OCI-M2 (cell line): Measurements from ENCODE around the gene TSHZ1.

Experiments used
- DNase-seq: peaks from one replicate; lab custom pipeline; 2025; ENCODE audit not compliant: unreplicated experiment; lab: John Stamatoyannopoulos, UW

TSHZ1 gene

DNA sequence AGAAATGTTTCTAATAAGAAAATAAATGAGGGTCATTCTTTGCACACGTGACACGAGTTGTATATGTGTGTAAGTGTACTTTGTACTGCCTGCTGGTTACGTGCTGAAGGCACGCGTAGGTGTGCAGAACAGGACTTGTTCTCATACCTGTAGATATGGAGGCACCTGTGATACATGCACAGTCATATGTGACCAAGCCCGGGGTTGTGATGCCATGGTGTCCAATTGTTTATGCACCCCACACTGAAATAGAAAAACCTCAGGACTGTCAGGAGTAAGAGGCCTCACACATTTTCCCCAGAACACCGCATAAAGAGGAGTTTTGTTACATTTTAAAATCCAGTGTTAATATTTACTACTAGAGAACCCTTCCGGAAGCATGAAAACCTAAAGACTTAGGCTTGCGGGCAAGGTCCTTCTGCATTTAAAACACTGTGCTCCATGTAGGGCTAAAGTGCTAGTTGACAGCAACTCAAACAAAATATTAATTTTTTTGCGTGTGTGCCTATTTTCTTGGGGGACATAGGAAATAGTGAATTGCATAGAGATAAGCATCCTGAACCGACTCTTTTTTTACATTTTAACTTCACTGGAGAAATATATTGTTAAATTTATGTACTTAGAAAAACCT lies 9.3 kb downstream of the TSHZ1 start:
- DNase-seq, result no peak

DNA sequence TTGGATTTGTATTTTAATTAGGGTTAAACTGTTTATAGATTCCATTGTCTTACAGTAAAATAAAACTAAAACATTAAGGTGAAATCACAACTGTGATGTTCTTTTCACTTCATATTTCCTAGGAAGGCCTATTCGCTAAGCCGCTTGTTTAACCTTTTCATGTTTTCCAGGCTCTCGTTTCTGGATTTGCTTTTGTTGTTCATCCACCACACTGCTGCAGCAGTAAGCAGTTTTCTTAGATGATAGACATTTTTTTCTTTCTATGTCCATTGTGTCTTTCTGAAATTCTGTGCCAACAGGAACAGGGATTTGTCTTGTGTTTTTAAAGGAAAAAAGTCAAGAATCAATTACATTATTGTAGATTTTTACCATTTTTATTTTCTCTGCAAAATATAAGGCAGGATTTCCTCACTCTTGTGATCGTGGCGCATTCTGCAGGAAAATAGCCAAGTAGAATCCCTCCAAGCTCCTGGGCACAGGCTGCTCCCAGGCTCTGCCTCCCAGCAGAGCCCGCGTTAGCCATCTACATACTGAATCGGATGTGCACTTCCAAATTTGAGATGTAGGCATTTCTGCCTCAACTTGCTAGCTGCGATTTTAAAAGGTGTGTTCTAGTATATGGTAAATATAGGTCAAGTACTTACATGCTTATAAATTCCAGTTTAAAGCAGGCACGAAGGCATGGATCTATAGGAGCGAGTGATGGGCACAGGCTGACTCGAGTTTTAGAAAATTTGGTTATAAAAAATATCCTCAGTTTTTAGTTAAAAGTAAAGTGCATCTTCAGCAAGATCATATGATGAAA lies 10.2 kb downstream of the TSHZ1 start:
- DNase-seq, result no peak

DNA sequence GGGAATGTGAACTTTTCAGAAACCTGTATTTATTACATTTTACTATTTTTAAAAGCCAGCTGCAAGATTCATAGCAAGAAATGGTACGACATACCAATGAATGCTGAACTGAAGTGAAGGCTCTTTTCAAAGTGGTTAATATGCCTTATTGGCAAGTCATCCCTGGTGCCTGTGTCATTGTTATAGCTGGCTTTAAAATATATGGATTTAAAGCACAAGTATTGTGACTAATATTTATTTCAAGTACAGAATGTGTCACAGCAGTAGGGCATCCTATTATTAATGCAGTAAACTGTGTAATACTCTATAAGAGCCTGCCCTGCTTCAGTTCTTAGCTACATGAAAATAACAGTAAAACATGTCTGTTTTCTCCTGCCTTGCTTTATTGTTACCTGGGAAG lies 10.8 kb downstream of the TSHZ1 start:
- no peak for DNase-seq

DNA sequence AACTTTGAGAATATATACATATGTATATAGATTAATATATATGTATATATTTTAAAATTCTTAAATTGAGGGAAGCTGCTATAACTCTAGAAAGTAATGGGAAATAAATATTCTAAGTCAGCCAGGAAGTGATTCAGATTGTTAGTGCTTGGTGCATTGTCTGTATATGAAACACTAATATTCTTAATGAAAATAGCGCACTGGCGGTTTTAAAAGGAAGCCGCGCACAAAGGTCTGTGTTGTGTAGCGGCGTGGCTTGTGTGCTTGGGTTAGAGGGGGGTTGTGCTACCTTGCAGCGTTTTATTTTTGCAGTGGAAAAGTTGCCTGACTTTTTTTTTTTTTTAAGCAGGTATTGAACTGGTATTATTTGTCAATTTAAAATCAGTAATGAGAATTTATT lies 11.3 kb downstream of the TSHZ1 start:
- no peak for DNase-seq

DNA sequence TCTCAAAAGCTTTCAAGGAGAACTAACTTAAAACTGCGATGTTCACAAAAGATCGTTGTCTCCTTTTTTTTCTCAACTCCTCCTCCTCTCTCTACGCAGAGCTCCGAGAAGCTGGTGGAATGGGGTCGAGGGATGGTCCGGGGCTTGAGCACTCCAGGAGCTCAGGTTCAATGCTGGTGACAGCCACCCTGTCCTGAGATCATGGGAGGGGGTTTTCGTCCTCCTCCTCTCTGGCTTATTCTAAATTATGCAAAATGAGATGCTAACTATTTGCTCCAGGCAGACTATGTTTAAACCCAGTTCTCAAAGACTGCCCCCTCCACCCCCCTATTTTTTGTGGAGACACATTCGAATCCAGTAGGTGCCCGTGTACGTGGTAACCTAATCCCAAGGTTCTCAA lies 11.8 kb downstream of the TSHZ1 start:
- no peak for DNase-seq

DNA sequence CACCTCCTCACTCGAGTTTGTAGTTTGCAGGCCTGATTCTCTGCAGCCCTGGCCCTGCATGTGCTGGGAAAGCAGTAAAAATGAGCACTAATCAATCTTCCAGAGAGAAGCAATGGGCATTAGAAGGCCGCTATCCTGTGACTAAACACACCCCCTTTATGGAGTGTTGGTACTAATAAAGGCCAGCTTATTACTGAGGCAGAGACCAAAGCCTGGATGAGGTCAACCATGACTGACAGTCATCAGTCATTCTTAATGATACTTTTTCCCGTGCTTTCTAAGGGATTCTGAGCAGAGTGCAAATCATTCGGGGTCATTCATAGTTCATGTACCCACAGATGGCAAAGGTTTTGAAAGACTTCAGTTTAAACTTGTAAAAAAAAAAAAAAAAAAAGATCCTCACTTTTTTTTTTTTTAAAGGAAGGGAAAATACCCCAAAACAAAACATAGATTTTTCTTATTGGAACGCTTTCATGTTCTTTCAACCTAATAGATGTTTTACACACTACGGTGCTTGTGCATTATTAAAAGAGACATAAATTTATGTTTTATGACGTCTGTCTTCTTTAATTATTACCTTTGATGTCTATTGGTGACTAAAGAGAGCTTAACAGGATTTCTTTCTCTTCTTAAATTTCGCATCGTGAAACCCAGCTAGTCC lies 13.2 kb downstream of the TSHZ1 start:
- DNase-seq, result no peak

DNA sequence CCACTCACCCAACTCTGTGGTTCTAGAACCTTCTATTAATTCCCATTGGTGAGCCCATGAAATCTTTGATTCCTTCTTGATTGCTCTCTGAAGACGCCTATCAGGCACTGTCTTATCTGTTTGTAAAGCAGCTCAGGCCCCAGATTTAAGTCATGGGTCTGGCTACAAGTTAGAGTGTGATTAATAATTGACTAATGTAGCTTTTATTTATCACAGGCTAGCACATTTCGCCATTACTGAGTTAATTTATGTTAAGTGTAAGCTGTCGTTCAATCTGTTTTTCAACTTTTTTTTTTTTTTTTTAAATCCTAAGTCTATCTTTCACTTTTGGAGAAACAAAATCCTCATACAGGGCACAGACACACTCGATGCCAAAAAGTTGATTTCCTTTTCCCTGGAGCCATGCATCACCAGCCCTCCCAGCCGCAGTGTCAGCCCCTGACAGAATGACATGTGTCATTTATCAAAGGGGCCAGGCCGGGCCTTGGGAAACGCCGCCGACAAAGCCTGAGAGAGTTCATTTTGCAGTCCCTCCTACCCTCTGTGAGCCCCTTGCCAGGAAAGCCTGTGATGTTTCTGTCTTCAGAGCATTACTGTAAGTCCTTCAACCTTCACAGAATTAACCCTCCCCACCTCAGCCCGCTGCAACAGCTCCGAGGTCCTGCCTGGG lies 15.8 kb downstream of the TSHZ1 start:
- no peak for DNase-seq

DNA sequence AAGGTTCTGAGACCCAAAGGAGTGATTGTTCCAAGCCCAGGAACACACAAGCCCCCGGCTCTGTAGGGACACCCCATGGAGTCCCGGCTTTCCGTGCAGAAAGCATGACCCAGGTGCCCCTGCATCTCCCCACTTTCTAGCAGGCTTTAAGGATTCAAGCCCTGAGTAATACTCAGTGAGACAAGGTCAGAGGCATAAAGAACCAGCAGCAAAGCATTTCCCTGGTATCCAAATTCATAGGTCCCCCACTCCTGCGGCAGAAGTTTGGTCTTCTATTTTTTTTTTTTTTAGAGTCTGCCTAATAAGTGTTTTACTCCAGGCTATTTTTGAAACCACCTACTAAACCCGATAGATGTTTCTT lies 16.3 kb downstream of the TSHZ1 start:
- DNase-seq, result no peak

DNA sequence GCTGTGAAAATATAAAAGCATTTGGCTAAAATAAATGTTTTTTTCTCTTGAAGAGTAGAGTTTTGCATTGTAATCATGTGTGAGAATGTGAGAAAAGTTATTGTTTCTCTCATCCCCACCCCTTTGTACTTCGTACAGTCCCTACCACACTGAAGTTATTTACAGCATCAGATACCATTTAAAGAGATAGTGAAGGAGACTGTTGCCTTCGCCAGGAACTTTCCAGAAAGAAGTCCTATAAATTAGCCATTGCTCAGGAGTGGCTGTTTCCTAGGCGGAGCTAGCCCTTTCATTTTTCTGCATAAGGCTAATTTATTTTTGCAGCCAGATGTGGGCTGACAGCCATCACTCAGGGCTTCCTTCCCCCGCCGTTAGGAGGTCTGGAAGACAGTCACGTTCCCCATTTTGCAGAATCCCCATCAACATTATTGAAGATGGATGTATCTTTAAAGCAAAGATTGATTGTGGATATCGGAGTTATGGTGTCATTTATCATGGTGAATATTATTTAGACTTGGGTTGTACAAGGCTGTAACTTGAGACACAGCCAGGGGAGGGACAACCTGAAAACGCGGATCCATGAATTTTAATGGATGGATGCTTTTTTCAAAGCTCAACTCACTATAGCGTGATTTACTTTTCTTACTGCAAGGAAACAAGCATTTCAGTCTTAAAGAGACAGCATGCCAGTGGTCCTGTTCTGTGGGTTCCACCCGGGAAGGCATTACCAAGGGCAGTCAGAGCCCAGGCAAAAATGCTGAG lies 17.1 kb downstream of the TSHZ1 start:
- DNase-seq, result no peak

DNA sequence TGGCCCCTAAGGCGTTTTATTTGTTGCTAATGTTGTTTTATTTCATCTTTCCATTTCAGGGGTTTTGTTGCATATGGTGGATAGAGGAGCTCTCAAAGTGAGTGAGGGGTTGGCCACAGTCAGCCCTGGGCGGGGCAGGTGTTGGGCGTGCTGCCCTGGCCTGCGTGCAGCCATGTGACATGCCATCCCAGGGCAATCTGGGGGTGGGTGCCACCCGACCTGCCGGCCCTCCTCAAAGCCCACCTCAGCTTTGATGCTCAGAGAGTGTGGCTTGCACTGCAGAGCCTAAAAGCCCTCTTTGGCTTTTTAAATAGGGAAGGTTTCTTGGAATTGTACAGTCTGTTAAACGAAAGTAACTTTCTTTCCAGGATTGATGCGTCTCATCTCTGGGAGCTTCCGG lies 18.4 kb downstream of the TSHZ1 start:
- no peak for DNase-seq

DNA sequence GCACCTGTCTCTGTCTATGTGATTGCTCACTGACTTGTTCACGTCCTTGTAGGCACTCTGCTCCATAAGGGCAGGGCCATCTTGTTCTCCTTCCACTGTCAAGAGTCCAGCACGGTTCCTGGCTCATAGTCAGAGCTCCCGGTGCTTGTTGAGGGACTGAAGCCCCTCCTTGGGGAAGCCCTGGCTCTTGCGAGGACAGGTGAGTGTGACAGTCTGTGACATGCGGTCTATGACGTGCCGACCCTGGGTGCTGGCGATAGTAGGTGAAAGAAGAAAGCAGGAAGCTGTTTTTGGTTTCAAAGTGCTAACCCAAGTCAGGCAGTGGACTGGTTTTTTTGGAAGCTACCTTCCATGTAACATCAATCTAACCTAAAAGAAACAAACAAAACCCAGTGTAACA lies 18.8 kb downstream of the TSHZ1 start:
- DNase-seq, result no peak

DNA sequence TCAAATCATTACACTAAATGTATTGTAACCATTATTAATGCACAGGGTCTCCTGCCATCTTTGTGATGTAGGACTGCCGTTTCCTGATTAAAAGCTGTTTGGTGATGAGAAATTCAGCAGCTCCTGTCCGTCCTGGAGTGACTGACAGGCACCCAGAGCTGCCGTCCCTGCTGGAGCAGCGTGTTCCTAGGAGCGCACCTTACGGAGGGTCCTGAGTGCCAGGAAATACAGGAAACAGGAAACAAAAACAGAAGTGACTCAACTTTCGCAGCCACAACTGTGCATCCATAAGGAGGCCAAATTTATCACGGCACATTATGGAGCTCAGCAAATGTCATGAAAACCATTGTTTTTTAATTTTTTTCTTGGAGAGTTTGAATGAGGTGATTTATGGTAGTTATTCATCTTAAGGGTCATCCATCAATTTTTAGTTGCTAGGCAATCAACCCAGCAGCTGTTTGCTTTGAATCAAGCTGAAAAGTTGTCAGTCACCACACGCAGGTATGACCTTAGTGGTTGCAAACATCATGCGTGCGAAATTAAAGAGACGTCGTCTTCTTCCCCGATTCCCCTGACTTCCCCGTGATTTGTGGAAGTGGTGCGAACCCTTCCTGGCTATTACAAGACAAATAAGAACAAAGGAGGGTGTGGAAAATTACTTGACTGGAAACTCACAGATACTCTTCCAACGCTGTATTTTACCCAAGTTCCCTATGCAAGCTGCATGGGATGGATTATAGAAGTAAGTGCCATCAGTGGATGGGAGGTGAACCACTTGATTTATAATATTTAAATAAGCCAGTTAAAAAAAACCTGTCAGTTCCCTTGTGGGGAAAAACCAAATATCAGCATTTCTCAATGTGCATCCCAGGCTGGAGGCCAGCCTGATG lies 19.8 kb downstream of the TSHZ1 start:
- no peak for DNase-seq

DNA sequence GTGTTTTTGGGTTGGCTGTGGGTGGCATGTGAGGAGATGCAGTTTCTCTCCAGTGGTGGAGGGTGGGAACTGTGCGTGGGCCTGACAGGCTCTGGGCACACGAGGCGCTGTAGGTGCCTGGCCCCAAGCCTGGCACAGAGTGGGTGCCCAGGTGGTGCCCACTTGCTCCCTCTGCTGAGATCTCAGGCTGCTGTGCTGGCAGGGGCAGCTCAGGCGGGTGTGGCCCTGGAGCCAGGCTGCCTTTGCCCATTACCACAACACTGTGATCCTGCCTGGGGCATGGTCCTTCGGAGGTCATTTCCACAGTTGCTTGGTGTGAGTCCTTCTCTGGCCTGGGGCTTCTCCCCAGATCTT lies 20.4 kb downstream of the TSHZ1 start:
- DNase-seq, result no peak

DNA sequence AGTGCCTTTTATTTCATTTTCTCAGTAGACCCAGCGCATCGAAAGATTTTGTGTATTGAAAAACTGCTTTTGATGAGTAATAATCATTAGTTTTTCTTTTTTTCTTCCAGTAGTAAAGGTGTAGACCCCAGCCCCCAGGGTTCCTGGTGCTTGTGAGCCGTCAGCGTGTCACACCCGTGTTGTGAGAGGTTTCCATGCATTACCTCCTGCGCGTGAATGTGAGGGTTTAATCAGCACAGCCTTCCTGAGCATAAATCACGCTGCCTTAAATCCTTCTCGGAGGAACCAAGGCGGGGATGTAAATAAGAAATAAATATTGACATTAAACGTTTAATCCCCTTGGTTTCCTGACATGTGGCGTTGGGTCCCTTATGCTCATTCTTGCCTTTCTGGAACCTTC lies 24.3 kb downstream of the TSHZ1 start:
- DNase-seq, result no peak

DNA sequence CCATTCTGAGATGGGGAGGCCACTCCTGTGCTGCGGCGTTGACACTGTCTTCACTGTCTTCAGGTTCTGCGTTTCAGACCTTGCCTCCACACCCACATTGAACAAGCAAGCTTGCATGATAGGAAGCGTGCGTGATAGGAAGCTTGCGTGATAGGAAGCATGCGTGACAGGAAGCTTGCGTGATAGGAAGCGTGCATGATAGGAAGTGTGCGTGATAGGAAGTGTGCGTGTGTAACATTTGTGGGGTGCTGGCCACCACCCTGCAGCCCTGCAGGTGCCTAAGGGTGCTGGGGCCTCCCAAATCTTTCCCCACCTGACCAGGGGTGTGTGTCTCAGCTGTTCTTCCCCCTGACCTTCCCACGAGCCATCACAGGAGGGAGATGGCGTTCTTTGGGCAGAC lies 25.3 kb downstream of the TSHZ1 start:
- DNase-seq, result no peak

DNA sequence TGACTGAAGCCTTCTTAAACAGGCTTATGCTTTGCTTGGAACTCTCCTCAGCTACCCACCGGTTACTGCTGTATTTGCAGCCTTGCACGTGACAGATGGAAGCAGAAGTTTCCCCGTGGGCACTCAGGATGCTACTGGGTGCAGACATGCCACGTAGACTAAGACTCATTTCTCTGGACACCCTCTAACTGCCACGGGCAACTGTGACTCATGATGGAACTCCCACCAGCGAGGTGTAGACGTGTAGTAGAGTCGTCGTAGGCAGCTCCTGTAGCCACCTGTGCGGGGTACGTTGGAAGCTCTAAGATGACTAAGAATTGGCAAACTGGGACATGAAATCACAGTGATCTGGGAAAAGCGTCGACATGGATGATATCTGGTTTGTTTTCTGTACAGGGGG lies 27.5 kb downstream of the TSHZ1 start:
- no peak for DNase-seq

DNA sequence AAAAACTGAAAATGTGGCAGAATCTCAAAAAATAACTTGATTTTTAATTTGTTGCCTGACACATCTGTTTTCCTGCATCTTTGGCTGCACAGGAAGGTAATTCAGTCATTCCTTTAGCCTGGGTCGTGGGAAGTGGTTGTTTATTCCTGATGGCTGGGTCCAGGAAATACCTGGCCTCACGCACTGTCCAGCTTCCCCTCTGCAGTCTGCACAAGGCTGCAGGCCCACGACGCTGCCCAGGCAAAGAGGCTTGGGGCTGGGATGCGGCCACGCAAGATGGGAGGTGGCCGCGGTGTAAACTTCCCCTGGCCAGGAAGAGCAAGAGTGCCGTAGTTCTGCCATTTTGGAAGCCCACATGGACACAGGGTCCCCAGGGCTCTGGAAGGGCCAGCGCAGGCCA lies 28.2 kb downstream of the TSHZ1 start:
- DNase-seq, result no peak

DNA sequence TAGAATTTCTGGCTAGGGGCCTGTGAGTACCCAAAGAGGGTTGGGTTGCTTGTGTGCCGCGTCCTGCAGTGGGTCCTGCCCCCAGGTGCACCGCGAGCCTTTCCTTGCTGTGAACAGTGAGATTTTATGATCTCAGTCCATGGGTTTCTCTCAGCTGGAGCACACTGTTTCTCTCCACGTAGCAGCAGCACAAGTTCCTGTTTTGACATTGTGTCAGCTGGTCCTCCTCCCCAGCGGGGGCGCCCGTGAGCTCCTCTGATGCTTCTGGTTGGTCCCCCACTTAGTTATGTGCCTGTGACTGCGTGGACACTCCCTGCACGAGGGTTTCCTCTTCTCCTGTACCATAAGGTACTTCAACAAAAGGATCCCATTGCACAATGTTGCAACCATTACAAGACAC lies 29.8 kb downstream of the TSHZ1 start:
- DNase-seq, result no peak

DNA sequence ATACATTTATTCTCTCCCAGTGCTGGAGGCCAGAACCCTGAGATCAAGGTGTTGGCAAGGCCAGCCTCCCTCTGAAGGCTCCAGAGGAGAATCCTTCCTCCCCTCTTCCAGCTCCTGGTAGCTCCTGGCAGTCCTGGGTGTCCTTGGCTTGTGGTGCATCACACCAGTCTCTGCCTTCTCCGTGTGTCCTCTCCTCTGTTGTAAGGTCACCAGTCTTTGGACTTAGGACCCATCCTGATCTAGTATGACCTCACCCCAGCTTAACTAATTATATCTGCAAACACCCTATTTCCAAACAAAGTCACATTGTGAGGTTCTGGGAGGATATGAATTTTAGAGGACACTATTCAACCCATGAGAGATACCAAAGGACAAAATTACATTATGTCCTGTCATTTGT lies 31.1 kb downstream of the TSHZ1 start:
- DNase-seq, result no peak
